GM12891 (cell line): ENCODE measurements around the gene ATP11A.
"Not testable (repeated sequence)": the region's sequence is repeated elsewhere in the genome, so short reads cannot be mapped to it uniquely, and the experiment has no call there.

ENCODE experiments used
- DNase-seq: peaks from one replicate; pipeline ENCODE4 v3.0.0; 2011; ENCODE audit warnings: low spot score; ENCODE audit not compliant: insufficient read length
- FAIRE-seq: peaks from 2 replicates; lab custom pipeline; 2011; peaks lifted over from hg19 to GRCh38; lab: Jason Lieb, UNC
- PAX5 ChIP-seq: IDR thresholded peaks from 2 replicates; pipeline ENCODE4 v1.6.1; 2011; ENCODE audit warnings: low read length, moderate library complexity, mild to moderate bottlenecking; ENCODE audit not compliant: insufficient read depth, severe bottlenecking
- POLR2A ChIP-seq: IDR thresholded peaks from 2 replicates; pipeline ENCODE4 v1.6.1; 2011; ENCODE audit warnings: low read depth, low read length, control low read depth
- POLR2AphosphoS5 ChIP-seq: IDR thresholded peaks from 2 replicates; pipeline ENCODE4 v1.6.1; 2011; ENCODE audit warnings: low read depth, low read length, control low read depth
- POU2F2 ChIP-seq: IDR thresholded peaks from 2 replicates; pipeline ENCODE4 v1.6.1; 2011; ENCODE audit warnings: low read depth, mild to moderate bottlenecking, control low read depth, low read length, moderate library complexity
- SPI1 ChIP-seq: IDR thresholded peaks from 2 replicates; pipeline ENCODE4 v1.6.1; 2011; ENCODE audit warnings: low read depth, low read length, control low read depth
- TAF1 ChIP-seq: IDR thresholded peaks from 2 replicates; pipeline ENCODE4 v1.6.1; 2011; ENCODE audit warnings: low read depth, low read length, control low read depth

Gene ATP11A

GRCh38 chr13:112781287-112781686 is 91.4 kb downstream of the ATP11A start:
- DNase-seq, result no peak
- no peak for TF ChIP-seq POU2F2
- TF ChIP-seq TAF1, result no peak
- no peak for TF ChIP-seq SPI1
- TF ChIP-seq POLR2A, result no peak
- TF ChIP-seq PAX5, result no peak
- no peak for TF ChIP-seq POLR2AphosphoS5
- FAIRE-seq, result no peak

GRCh38 chr13:112781881-112782361 is 92.1 kb downstream of the ATP11A start:
- FAIRE-seq (no peak), DNase-seq (no peak)
- no peak for TF ChIP-seq TAF1
- no peak for TF ChIP-seq POLR2A
- TF ChIP-seq SPI1, result no peak
- no peak for TF ChIP-seq POU2F2
- no peak for TF ChIP-seq POLR2AphosphoS5
- no peak for TF ChIP-seq PAX5

- TF ChIP-seq PAX5 (no peak), POLR2AphosphoS5 (no peak), POU2F2 (no peak), POLR2A (no peak), SPI1 (no peak), TAF1 (no peak)
- FAIRE-seq (no peak), DNase-seq (no peak)
These were observed 92.7 kb downstream of the ATP11A start for GRCh38 chr13:112782429-112783010.

GRCh38 chr13:112783135-112783977 is 93.5 kb downstream of the ATP11A start:
- no peak for TF ChIP-seq TAF1
- TF ChIP-seq PAX5, result no peak
- no peak for TF ChIP-seq POLR2A
- no peak for TF ChIP-seq POLR2AphosphoS5
- no peak for TF ChIP-seq POU2F2
- no peak for TF ChIP-seq SPI1
- FAIRE-seq (no peak), DNase-seq (no peak)

GRCh38 chr13:112783978-112784371 is 94.1 kb downstream of the ATP11A start:
- FAIRE-seq (no peak), DNase-seq (no peak)
- TF ChIP-seq TAF1, result no peak
- no peak for TF ChIP-seq POLR2A
- no peak for TF ChIP-seq SPI1
- TF ChIP-seq POLR2AphosphoS5, result no peak
- no peak for TF ChIP-seq PAX5
- TF ChIP-seq POU2F2, result no peak

- FAIRE-seq, result no peak
- TF ChIP-seq SPI1 (no peak), POLR2AphosphoS5 (no peak), POLR2A (no peak)
- DNase-seq, result peak; percentile 2
These were observed 95.1 kb downstream of the ATP11A start for GRCh38 chr13:112784811-112785482.

GRCh38 chr13:112785483-112785856 is 95.6 kb downstream of the ATP11A start:
- no peak for FAIRE-seq
- TF ChIP-seq TAF1, result no peak
- no peak for DNase-seq

GRCh38 chr13:112786810-112787209 is 97.0 kb downstream of the ATP11A start:
- not testable (repeated sequence) for FAIRE-seq, DNase-seq

GRCh38 chr13:112790735-112791641 is 101.2 kb downstream of the ATP11A start:
- no peak for FAIRE-seq
- no peak for TF ChIP-seq TAF1
- TF ChIP-seq POU2F2, result no peak
- no peak for TF ChIP-seq SPI1
- TF ChIP-seq PAX5, result no peak
- no peak for TF ChIP-seq POLR2A
- no peak for TF ChIP-seq POLR2AphosphoS5
- DNase-seq, result no peak
